Myocyte (in vitro differentiated cells): ENCODE measurements around the gene RAB11FIP5. TPM values are rescaled to one million over a fixed set of nuclear protein-coding genes. Genes with fewer than 3 reads are reported as not detected.
"Not testable (repeated sequence)": the region's sequence is repeated elsewhere in the genome, so short reads cannot be mapped to it uniquely, and the experiment has no call there.

Experiments
- DNase-seq: peaks from one replicate; pipeline ENCODE4 v3.0.0-alpha.2; 2012; ENCODE audit warnings: low read depth
- polyA plus RNA-seq: library from polyadenylated mRNA; unstranded; fragments of >200 nt; gene quantifications from one replicate; pipeline ENCODE4 v1.2.1, GENCODE V29; 2012; ENCODE audit warnings: missing spikeins
- total RNA-seq: library from RNA; depleted of rRNA; stranded (reverse); fragments of >200 nt; gene quantifications from 2 replicates; pipeline ENCODE4 v1.2.3, GENCODE V29; 2014

The RAB11FIP5 gene
- 87.2 and 111 TPM in 2 replicates for total RNA-seq
- polyA plus RNA-seq = 68.6 TPM

GRCh38 chr2:73112913-73113854 is at the start of gene RAB11FIP5:
TSS of gene RAB11FIP5 (minus strand) at chr2:73112948. CDS start at chr2:73112777, 171 bp downstream.
- DNase-seq = peak; percentile 82

- DNase-seq = peak; percentile 68
Observed at GRCh38 chr2:73156539-73157124, 43.9 kb upstream of the RAB11FIP5 start.

- no peak for DNase-seq
Observed at GRCh38 chr2:73142937-73143336, 30.2 kb upstream of the RAB11FIP5 start.

GRCh38 chr2:73141896-73142295 is 29.1 kb upstream of the RAB11FIP5 start:
- no peak for DNase-seq

GRCh38 chr2:73135236-73135635 is 22.5 kb upstream of the RAB11FIP5 start:
- no peak for DNase-seq

GRCh38 chr2:73134471-73134870 is 21.7 kb upstream of the RAB11FIP5 start:
- DNase-seq = no peak

- no peak for DNase-seq
Observed at GRCh38 chr2:73133566-73134197, 20.9 kb upstream of the RAB11FIP5 start.

GRCh38 chr2:73131807-73132206 is 19.1 kb upstream of the RAB11FIP5 start:
- DNase-seq = no peak

- DNase-seq = no peak
Observed at GRCh38 chr2:73130790-73131189, 18.0 kb upstream of the RAB11FIP5 start.

GRCh38 chr2:73128841-73129535 is 16.2 kb upstream of the RAB11FIP5 start:
- no peak for DNase-seq

GRCh38 chr2:73122536-73122935 is 9.8 kb upstream of the RAB11FIP5 start:
- DNase-seq = no peak

- DNase-seq = not testable (repeated sequence)
Observed at GRCh38 chr2:73119611-73120239, 7.0 kb upstream of the RAB11FIP5 start.

- peak; percentile 26 for DNase-seq
Observed at GRCh38 chr2:73117441-73117840, 4.7 kb upstream of the RAB11FIP5 start.

GRCh38 chr2:73116182-73116960 is 3.6 kb upstream of the RAB11FIP5 start:
- no peak for DNase-seq

- no peak for DNase-seq
Observed at GRCh38 chr2:73114273-73114867, 1.6 kb upstream of the RAB11FIP5 start.

GRCh38 chr2:73112026-73112912 is 479 bp downstream of the RAB11FIP5 start:
- peak; percentile 45 for DNase-seq

GRCh38 chr2:73111073-73112025 is 1.4 kb downstream of the RAB11FIP5 start:
- peak; percentile 82 for DNase-seq
